Right atrium auricular region (tissue), 2 donors: Measurements from ENCODE around the gene FGD4. TPM values are rescaled to one million over a fixed set of nuclear protein-coding genes. Genes with fewer than 3 reads are reported as not detected.
A peak's percentile ranks its signal among the peaks of the same experiment; 100 is the strongest.

Source experiments
- DNase-seq: peaks from one replicate; pipeline ENCODE4 v3.0.0-alpha.2; 2019; ENCODE audit warnings: low spot score
- H3K27ac ChIP-seq, 2 donors: fragments of 200-600 bp; sonication (generic); 1 replicate in 1 of 2; 2 replicates in 1 of 2; pipeline ENCODE4 v1.5.1; 2016 to 2019
- H3K27me3 ChIP-seq, 2 donors: fragments of 200-600 bp; sonication (generic); one replicate each; pipeline versions ENCODE4 v1.5.1 to v1.6.0; 2017 to 2019
- H3K36me3 ChIP-seq: fragments of 200-600 bp; sonication (generic); one replicate; pipeline ENCODE4 v1.5.1; 2016
- H3K4me1 ChIP-seq, 2 donors: fragments of 200-600 bp; sonication (generic); one replicate each; pipeline versions ENCODE4 v1.5.1 to v1.6.0; 2017 to 2019
- H3K4me3 ChIP-seq, 2 donors: fragments of 200-600 bp; sonication (generic); 1 replicate in 1 of 2; 2 replicates in 1 of 2; pipeline ENCODE4 v1.5.1; 2017 to 2019; ENCODE audit warnings: mild to moderate bottlenecking in 1 of 2, moderate library complexity in 1 of 2
- H3K9me3 ChIP-seq, 2 donors: fragments of 200-600 bp; sonication (generic); one replicate each; pipeline ENCODE4 v1.5.1; 2019
- total RNA-seq, 2 donors: library from RNA; depleted of rRNA; stranded (reverse); fragments of >200 nt; gene quantifications; one replicate each; pipeline ENCODE4 v1.1.0, GENCODE V29; 2016
- TF ChIP-seq, protein P1 (sequence below), 2 donors: fragments of 200-600 bp; sonication (generic); IDR thresholded peaks; one replicate each; pipeline ENCODE4 v1.5.1; 2019; ENCODE audit warnings: antibody characterized with exemption in 2 of 2

The FGD4 gene
- total RNA-seq, 2 donors from 2014 or later: 13.5 to 16.2 TPM

DNA sequence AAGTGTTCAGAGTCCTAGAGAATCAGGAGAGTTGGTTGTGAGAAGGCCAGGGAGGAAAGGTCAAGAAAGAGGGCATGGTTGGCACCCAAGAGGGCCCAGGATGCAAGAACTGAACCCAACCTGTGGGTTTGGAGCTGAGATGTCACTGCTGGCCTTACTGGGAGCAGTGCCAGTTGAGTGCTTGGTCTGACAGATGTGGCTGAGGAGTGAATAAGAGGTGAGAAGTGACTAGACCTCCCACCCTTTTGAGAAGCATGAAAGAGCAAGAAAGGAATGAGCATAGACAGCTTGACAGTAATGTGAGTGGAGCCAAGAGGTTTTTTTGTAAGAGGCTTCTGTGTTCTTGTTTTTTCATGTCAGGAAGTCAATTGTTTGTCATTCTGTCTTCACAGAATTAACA lies 95.3 kb downstream of the FGD4 start:
- no peak overlapping the region for H3K27ac ChIP-seq
- no peak for DNase-seq
- H3K27me3 ChIP-seq: no peaks in the 10 kb centered on the region
- H3K4me1 ChIP-seq: peaks cover 0 to 27% of the 10 kb centered on the region in 2 donors
- H3K9me3 ChIP-seq: no peaks in the 10 kb centered on the region
- no peak overlapping the region for H3K4me3 ChIP-seq
- no peaks in the 10 kb centered on the region for H3K36me3 ChIP-seq
- TF ChIP-seq, protein P1, sequence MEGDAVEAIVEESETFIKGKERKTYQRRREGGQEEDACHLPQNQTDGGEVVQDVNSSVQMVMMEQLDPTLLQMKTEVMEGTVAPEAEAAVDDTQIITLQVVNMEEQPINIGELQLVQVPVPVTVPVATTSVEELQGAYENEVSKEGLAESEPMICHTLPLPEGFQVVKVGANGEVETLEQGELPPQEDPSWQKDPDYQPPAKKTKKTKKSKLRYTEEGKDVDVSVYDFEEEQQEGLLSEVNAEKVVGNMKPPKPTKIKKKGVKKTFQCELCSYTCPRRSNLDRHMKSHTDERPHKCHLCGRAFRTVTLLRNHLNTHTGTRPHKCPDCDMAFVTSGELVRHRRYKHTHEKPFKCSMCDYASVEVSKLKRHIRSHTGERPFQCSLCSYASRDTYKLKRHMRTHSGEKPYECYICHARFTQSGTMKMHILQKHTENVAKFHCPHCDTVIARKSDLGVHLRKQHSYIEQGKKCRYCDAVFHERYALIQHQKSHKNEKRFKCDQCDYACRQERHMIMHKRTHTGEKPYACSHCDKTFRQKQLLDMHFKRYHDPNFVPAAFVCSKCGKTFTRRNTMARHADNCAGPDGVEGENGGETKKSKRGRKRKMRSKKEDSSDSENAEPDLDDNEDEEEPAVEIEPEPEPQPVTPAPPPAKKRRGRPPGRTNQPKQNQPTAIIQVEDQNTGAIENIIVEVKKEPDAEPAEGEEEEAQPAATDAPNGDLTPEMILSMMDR (IDR thresholded peaks at IDR 0.05): no peak

DNA sequence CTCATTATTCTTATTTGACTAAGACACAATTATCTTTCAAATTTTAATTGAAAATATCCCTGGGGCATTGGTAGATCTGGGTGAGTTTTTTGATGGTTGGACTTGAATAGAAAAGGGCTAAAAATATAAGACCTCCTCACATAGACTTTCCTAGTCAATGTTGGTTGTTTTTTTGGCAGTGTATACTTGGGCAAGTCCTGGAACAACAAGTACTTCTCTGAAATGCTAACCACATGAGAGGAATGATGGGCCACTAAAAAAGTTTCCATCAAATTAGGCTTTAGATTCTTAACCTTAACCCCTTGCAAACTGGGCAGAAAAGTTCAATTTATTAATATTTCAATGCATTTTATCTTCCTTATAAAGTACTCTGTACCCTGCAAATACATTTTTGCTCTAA lies 97.6 kb downstream of the FGD4 start:
- Histone ChIP-seq H3K36me3 (no peaks in the 10 kb centered on the region), H3K4me1 (peaks cover 0 to 39% of the 10 kb centered on the region in 2 donors), H3K27me3 (no peaks in the 10 kb centered on the region), H3K27ac (peak overlapping the region in 1 of 2 donors; percentile 31), H3K4me3 (no peak overlapping the region), H3K9me3 (no peaks in the 10 kb centered on the region)
- TF ChIP-seq, protein P1 (IDR thresholded peaks at IDR 0.05): no peak
- no peak for DNase-seq

DNA sequence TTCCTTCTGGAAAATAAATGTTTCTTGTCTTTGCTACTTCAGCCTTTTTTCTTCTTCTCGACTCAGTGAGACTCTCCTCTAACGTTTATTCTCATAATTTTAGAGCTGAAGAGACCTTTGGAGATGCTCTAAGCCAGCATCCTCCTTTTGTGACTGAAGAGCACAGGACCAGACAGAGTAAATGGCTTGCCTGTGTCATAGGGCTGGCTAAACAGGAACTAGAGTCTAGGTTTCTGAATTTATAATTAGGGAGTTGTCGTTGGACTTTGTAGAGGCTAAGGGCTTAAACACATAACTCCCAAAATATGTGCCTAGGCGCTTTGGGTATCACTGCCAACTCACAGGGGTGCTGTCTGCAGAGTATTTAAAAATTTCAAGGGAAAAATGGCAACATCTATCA lies 98.5 kb downstream of the FGD4 start:
- Histone ChIP-seq H3K27ac (no peak overlapping the region), H3K27me3 (no peaks in the 10 kb centered on the region), H3K36me3 (no peaks in the 10 kb centered on the region), H3K4me1 (peaks cover 0 to 48% of the 10 kb centered on the region in 2 donors), H3K4me3 (no peak overlapping the region), H3K9me3 (no peaks in the 10 kb centered on the region)
- TF ChIP-seq, protein P1 (IDR thresholded peaks at IDR 0.05): no peak
- DNase-seq: no peak

DNA sequence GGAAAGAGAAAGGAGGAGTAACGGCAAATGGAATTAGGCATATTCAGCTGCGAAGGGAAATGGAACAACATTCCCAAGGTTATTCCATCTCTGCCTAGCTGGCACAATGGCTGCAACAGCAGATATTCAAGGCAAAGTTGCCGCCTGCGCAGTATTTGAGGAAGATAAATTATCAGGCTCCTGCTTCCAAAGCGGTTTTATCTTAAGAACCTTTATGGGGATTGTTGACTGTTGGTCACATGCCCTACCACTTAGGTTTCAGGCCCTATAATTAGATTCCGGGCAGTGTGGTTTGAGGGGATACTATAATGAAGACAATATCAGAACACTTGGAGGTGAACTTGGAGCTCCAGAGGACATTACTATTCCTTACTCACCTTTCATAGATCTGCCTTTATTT lies 99.7 kb downstream of the FGD4 start:
- H3K4me3 ChIP-seq: no peak overlapping the region
- H3K27ac ChIP-seq: peak overlapping the region; percentile 18 to 68
- H3K36me3 ChIP-seq: no peaks in the 10 kb centered on the region
- H3K27me3 ChIP-seq: no peaks in the 10 kb centered on the region
- no peak for DNase-seq
- TF ChIP-seq, protein P1 (IDR thresholded peaks at IDR 0.05): no peak
- no peaks in the 10 kb centered on the region for H3K9me3 ChIP-seq
- H3K4me1 ChIP-seq: peaks cover 0 to 60% of the 10 kb centered on the region in 2 donors

DNA sequence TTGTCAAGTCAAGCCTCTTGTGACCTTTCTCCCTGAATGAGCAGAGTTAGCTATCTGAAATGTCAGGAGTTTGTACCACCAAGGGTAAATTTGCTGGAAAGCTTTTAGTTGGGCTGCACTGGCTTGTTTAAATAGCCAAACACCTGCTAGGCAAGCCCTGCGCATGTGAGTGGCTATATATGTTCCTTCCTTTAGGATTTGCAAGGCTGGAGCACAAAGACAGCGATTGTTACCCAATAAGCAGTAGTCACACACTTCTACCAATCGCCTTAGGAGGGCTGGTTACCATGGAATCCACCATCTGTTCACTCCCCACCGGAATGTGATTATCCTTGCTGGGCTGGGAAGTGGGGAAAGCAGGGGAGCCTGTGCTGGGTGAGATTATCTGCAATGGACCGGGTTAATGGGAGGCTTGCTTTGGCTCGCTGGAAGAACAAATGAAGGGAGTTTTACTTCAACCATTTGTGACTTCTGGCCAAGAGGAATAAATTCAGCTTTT lies 102.5 kb downstream of the FGD4 start:
- H3K27me3 ChIP-seq: no peaks in the 10 kb centered on the region
- peaks cover 0 to 80% of the 10 kb centered on the region in 2 donors for H3K4me1 ChIP-seq
- no peak for DNase-seq
- no peaks in the 10 kb centered on the region for H3K36me3 ChIP-seq
- peak overlapping the region; percentile 40 to 53 for H3K27ac ChIP-seq
- TF ChIP-seq, protein P1 (IDR thresholded peaks at IDR 0.05): no peak
- H3K4me3 ChIP-seq: peak overlapping the region; percentile 8 to 9
- H3K9me3 ChIP-seq: no peaks in the 10 kb centered on the region
